Smooth muscle cell of the brain vasculature (primary cell): ENCODE results near the gene ASAP2.
"Not testable (repeated sequence)": the region's sequence is repeated elsewhere in the genome, so short reads cannot be mapped to it uniquely, and the experiment has no call there.

ENCODE experiments used
- DNase-seq: peaks from one replicate; pipeline ENCODE4 v3.0.0-alpha.2; 2012; ENCODE audit warnings: low read depth, low spot score

The ASAP2 gene

GRCh38 chr2:9377461-9378097 lies 171.0 kb downstream of the ASAP2 start:
- no peak for DNase-seq

DNA sequence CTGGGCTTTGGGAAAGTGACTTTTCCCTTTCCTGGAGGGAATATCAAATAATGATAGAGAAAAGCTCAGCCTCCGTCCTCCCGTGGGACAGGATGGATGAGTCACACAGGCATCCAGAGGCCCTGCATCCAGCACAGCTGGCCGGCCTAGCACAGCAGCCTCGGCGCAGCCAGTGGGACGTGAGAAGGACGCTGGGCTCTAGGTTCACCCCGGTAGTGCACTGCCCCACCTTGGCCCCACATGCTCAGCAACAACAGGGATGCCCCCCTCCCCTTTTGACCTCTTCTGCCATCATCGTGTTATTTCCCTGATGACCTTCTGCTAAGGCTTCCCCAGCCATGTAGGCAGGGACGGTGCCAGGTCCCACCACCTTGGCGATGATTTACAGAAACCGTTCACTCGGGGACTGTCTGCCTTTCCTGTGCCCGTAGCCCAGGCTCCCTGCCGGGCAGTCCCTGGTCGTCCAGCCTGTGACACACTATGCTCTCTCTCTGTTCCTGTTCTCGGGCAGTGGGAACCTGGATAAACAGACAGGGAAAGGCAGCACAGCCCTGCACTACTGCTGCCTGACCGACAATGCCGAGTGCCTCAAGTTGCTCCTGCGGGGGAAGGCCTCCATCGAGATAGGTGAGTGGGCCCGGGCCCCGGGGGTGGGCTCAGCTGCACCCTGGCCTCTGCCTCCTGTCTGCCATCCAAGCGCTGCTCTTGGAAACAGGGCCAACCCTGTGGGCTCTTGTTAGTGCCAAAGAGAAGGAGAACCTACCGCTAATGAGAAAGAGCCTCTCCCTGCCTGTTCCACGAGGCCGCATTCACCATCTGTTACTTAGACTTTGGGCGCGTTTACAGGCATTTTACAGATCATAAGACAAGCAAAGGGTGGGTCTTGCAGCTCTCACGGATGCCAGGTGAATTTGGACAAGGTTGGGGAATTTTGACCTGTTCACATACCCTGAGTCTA lies 172.1 kb downstream of the ASAP2 start:
- DNase-seq = peak; percentile 61

DNA sequence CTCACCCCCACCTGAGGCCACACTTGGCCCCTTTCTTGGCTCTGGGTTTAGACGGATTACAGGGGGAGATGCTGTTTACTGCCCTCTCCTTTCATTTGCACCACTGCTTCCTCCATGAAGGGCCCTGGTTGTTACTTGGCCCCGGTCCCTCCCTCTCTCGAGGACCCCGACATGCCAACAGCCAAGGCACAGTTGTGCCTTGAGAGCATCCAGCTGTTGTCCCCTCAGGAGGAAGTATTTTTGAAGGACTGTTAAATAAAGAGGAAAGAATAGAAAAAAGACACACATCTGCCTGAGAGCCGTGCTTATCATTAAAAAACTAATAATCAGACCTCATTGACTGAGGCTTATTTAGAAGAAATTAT lies 172.8 kb downstream of the ASAP2 start:
- DNase-seq = no peak

DNA sequence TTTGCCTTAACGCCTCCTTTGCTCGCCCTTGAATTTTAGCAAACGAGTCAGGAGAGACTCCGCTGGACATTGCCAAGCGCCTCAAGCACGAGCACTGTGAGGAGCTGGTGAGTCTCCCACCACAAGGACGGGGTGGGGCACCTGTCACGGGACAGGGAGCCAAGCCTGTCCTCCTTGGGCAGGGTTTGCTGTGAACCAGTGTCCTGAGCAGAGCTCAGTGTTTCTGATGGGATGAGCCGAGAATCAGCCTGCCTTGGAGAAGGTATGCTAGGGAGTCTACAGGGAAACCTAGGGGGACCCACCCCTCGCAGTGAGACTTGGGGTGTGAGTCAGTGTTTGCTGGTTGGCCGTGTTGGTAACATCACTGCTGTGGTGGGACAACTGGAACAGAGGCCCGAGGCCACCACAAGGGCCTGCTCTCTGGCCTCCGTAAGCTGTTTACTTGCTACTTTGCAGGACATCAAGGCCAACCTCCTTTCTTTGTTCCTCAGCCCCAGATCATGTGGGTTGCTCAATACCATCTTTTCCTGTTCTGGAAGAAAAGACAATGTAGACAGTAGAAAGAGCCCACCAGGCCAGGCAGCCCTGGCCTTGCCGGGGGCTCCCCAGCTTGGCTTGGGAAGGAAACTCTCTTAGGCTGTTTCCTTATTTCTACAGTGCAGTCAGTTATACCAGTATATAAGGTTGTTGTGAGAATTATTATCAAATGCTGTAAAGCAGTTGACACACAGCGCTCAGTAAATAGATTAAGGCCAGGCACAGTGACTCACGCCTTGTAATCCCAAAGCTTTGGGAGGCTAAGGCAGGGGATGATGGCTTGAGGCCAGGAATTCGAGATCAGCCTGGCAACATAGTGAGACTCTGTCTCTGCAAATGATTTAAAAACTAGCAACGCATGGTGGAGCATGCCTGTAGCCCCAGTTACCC lies 174.4 kb downstream of the ASAP2 start:
- peak; percentile 79 for DNase-seq

- no peak for DNase-seq
These were observed 176.1 kb downstream of the ASAP2 start for GRCh38 chr2:9382604-9383235.

DNA sequence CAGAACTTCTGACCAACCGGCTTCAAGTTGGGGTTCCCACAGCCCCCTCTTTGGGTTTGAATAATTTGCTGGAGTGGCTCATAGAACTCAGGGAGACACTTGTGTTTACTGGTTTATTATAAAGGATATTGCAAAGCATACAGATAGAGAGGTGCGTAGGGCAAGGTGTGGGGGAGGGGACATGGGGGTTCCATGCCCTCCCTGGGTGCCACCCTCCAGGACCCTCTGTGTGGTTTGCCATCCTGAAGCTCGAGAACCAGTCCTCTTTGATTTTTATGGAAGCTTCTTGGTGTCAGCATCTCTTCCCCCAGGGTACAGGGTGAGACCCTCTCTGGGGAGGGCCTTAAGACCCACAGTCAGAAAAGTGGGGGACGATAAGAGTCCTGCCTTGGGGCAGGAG lies 177.9 kb downstream of the ASAP2 start:
- no peak for DNase-seq

DNA sequence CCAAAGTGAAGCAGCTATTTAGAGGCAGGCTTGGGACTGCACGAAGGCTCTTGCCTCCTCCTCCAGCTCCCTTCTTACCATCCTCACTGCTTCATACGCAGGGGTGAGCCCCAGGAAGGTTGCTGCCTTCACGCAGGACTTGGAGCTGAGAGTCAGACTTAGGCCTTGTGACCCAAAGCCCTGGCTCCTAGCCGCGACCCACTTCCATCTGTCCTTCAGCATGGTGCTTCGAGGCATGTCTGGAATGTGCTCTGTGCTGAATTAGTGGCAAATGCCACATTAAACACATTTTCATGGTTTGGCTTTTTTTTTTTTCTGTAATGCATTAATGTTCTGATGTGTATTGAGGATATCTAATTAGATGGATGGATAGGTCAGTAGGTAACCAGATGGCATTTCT lies 179.2 kb downstream of the ASAP2 start:
- DNase-seq = no peak

DNA sequence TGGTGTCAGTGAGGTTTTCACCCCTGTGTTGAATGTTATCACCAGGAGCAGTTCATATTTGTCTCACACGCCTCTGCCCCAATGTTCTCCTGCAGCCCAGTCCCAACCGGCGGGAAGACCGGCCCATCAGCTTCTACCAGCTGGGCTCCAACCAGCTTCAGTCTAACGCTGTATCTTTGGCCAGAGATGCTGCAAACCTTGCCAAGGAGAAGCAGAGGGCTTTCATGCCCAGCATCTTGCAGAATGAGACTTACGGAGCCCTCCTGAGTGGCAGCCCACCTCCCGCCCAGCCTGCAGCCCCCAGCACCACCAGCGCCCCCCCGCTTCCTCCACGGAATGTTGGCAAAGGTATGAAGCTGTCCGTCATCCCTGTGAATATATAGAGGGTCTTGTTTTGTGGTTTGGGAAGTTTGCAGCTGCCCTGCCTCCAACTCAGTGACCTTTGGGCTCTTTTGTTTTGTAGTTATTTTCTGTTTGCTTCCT lies 181.6 kb downstream of the ASAP2 start:
- DNase-seq = no peak

DNA sequence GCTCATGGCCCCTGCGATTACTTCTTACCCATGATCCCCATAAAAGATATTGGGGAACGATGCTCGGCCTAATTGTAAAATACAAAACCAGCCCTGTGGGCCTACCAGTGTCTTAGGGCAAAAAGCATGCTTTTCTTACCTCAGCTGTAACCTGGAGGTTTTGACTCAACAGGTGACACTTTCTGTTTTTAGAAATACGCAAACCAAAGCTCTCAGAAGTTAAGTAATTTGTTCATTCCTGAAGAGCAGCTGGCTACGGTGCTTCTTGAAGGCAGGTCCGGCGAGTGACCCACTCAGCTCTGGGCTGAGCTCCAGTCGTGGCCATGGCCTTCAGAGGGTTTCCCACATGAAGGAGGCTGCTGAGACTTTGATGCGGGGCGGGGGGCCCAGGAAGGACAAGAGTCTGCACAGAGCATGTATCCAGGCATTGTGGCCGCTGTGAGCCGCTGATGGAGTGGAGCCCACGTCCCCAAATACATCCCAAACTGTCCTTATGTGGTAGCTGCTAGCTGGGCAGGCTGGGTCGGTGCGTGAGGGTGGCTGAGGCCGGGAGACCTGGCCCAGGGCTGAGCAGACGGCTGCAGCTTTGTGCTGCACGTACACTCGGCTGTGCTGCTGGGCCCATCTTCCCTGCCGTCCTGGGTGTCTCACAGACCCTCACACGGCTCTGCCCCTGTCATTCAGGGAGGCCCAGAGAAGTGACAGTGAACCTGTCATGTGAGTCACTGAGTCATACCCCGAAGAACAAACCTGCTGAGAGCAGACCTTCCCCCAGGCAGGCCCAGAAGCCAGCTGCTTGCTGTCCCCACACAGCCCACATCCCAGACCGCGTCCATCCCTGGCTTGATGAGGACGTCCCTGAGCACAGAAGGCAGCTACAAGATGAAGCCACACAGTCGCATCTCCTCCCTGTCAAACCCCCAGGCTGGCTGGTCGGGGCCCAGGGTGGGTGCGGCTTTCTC lies 182.6 kb downstream of the ASAP2 start:
- DNase-seq = no peak

GRCh38 chr2:9390151-9390850 lies 183.7 kb downstream of the ASAP2 start:
- no peak for DNase-seq

DNA sequence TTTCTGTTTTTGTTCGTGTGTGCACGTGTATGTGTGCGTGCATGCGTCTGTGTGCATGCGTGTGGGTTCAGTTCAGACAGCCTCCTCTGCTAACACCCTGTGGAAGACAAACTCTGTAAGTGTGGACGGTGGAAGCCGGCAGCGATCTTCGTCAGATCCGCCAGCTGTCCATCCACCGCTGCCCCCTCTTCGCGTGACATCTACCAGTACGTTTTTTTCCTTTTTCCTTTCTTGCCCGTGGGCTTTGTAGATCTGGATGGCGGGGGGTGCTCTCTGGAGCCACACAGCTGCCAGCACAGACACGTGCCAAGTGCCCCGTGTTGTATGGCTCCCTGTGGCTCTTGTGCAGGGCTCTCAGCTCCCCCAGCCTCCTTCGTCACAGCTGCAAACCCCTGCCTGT lies 184.4 kb downstream of the ASAP2 start:
- no peak for DNase-seq

- DNase-seq = no peak
These were observed 185.5 kb downstream of the ASAP2 start for GRCh38 chr2:9391961-9392720.

GRCh38 chr2:9392898-9393765 lies 186.5 kb downstream of the ASAP2 start:
- DNase-seq = no peak

- no peak for DNase-seq
These were observed 188.2 kb downstream of the ASAP2 start for GRCh38 chr2:9394816-9395215.

DNA sequence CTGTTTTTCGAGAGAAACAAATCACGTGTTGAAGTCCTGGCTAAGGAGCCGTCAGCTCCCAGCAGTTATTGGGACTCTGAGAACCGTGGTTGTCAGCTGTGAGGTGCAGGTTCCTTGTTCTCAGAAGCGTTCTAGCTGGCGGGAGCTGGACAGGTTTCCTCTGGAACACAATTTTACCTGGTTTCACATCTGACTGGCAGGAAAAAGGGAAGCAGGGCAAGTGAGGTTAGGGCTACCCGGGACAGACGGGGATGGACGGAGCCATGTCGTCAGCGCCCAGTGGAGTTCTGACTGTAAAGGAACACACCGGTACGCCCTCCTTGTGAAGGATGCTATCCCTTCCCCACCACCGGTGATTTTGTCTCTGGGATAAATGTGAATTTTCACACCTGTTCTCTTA lies 190.6 kb downstream of the ASAP2 start:
- DNase-seq = no peak

DNA sequence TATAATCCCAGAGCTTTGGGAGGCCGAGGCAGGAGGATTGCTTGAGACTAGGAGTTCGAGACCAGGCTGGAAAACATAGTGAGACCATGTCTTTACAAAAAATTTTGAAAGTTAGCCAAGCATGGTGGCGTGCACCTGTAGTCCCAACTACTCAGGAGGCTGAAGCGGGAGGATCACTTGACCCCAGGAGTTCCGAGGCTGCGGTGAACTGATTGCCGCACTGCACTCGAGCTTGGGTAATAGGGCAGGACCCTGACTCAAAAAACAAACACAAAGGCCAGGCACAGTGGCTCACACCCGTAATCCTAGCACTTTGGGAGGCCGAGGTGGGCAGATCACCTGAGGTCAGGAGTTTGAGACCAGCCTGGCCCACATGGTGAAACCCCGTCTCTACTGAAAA lies 191.6 kb downstream of the ASAP2 start:
- DNase-seq = not testable (repeated sequence)

DNA sequence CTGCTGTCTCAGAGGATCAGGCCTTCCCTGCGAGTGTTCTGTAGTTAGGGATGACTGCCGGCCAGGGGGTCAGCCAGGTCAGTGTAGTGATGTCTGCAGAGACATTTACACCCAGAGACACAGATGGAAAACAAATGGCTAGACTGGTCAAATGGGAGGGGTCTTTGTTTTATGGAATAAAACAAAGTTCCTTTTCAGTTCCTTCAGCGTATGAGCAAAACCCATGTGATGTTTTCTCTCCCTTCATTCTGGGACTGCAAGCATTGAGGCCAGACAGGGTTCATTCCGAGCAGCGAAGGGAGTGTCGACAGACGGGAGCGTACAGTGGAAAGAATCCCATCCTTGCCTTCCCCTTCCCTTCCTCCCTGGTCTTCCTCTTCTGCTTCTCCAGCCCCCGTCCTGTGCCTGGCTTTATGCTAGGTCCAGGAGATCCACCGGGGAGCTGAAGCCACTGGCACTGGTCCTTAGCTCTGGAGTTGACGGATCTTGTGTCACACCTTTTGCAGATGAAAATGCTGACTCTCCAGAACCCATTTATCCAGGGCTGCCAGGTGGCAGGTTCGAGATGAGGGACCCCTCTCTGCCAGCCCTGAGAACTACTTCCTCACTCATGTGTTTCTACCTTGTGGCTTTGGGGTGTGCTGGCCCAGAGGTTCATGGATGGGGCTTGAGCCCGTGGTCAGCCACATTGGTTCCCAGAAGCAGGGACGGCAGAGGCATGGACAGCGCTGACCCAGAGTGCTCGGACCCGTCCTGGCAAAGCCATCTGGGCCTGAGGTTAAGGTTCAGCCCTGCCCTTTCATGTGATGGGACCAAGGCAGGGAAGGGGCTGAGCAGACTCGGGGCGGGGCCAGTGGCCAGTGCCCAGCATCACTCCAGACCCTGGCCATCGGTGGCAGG lies 192.5 kb downstream of the ASAP2 start:
- DNase-seq = no peak
